ENCODE data around the gene KRT6A. TPM values are rescaled to one million over a fixed set of nuclear protein-coding genes. Genes with fewer than 3 reads are reported as not detected.
A peak's percentile ranks its signal among the peaks of the same experiment; 100 is the strongest.
"Not testable (repeated sequence)": the region's sequence is repeated elsewhere in the genome, so short reads cannot be mapped to it uniquely, and the experiment has no call there.

The KRT6A gene
- total and polyA plus RNA-seq, 5 donors, result not detected

DNA sequence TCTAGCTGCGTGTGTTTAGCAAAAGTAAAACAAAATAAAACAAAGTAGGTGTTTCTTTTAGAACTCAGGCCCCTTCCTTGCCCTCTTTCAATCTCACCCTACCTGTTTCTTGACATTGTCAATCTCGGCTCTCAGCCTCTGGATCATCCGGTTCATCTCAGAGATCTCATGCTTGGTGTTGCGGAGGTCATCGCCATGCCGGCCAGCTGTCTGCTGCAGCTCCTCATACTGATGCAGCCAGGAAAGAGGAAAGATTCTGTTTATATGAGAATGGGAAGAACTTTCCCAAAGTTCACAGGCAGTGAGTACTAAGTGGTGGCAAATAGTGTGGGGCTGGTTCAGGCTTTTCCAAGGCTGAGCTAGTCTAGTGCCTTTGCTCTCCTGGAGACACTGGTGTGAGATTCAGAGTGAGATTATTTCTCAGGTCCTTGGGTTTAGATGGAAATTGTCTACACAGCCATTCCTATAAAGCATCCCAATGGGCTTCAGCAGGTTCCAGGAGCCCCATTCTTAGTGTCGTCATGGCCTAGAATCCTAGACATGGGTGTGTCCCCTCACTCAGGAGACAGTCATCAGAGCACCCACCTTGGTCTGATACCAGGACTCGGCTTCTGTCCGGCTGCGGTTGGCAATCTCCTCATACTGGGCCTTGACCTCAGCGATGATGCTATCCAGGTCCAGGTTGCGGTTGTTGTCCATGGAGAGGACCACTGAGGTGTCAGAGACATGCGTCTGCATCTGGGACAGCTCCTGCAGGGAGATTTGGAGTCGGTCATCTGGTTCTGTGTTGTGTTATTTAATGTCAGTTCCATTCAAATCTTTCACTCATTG lies 24.2 kb upstream of the KRT6A start:
- WGBS, result 89% methylated on average over 14 of the region's 14 CpGs
- Histone ChIP-seq H3K9me3 (ENCODE audit: control insufficient read depth, low read length) (no peaks in the 10 kb centered on the region), H3K4me3 (ENCODE audit: low read length) (no peak overlapping the region), H3K27ac (ENCODE audit: low read length) (no peak overlapping the region), H3K27me3 (ENCODE audit: control insufficient read depth, insufficient read depth) (no peaks in the 10 kb centered on the region), H3K4me1 (ENCODE audit: control insufficient read depth, insufficient read depth, low read length) (no peaks in the 10 kb centered on the region)
- no peak for DNase-seq
- no peak for ATAC-seq
- intact Hi-C loops (cut with DNase I), result no loop called here

GRCh38 chr12:52515927-52516831 lies 23.1 kb upstream of the KRT6A start:
- DNase-seq (no peak), ATAC-seq (no peak)
- no peaks in the 10 kb centered on the region for H3K4me1 ChIP-seq (ENCODE audit: control insufficient read depth, insufficient read depth, low read length)
- H3K27me3 ChIP-seq (ENCODE audit: control insufficient read depth, insufficient read depth), result no peaks in the 10 kb centered on the region
- intact Hi-C loops (cut with DNase I), result no loop called here
- no peak overlapping the region for H3K4me3 ChIP-seq (ENCODE audit: low read length)
- H3K27ac ChIP-seq (ENCODE audit: low read length), result no peak overlapping the region
- 86% methylated on average over 15 of the region's 15 CpGs for WGBS
- H3K9me3 ChIP-seq (ENCODE audit: control insufficient read depth, low read length), result no peaks in the 10 kb centered on the region

DNA sequence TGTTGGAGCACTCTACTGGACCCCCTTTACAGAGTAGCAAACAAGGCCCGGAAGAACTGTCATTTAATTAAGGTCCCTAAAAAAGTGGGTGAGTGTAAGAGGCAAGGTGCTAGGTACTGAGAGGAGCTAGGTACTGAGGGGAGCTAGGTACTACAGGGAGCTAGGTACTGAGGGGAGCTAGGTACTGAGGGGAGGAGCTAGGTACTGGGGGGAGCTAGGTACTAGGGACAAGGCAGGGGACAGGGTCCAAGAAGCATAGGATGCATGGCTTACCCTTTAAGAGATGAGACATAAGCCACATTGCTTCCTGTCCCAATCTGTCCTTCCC lies 22.2 kb upstream of the KRT6A start:
- no peaks in the 10 kb centered on the region for H3K9me3 ChIP-seq (ENCODE audit: control insufficient read depth, low read length)
- DNase-seq (no peak), ATAC-seq (no peak)
- no peaks in the 10 kb centered on the region for H3K4me1 ChIP-seq (ENCODE audit: control insufficient read depth, insufficient read depth, low read length)
- H3K27ac ChIP-seq (ENCODE audit: low read length), result no peak overlapping the region
- intact Hi-C loops (cut with DNase I), result no loop called here
- no peaks in the 10 kb centered on the region for H3K27me3 ChIP-seq (ENCODE audit: control insufficient read depth, insufficient read depth)
- H3K4me3 ChIP-seq (ENCODE audit: low read length), result no peak overlapping the region
- WGBS, result 94% methylated on average over 1 of the region's 1 CpG

GRCh38 chr12:52514471-52515318 lies 21.6 kb upstream of the KRT6A start:
- WGBS, result 88% methylated on average over 14 of the region's 14 CpGs
- Histone ChIP-seq H3K4me1 (ENCODE audit: control insufficient read depth, insufficient read depth, low read length) (no peaks in the 10 kb centered on the region), H3K27ac (ENCODE audit: low read length) (no peak overlapping the region), H3K27me3 (ENCODE audit: control insufficient read depth, insufficient read depth) (no peaks in the 10 kb centered on the region), H3K4me3 (ENCODE audit: low read length) (no peak overlapping the region), H3K9me3 (ENCODE audit: control insufficient read depth, low read length) (no peaks in the 10 kb centered on the region)
- ATAC-seq, result no peak
- DNase-seq, result no peak
- intact Hi-C loops (cut with DNase I), result no loop called here

- no peak for ATAC-seq
- WGBS, result 89% methylated on average over 6 of the region's 6 CpGs
- H3K4me1 ChIP-seq (ENCODE audit: control insufficient read depth, insufficient read depth, low read length), result no peaks in the 10 kb centered on the region
- H3K27ac ChIP-seq (ENCODE audit: low read length), result no peak overlapping the region
- no peak for DNase-seq
- no peak overlapping the region for H3K4me3 ChIP-seq (ENCODE audit: low read length)
- no peaks in the 10 kb centered on the region for H3K9me3 ChIP-seq (ENCODE audit: control insufficient read depth, low read length)
- intact Hi-C loops (cut with DNase I), result no loop called here
- H3K27me3 ChIP-seq (ENCODE audit: control insufficient read depth, insufficient read depth), result no peaks in the 10 kb centered on the region
Measured at GRCh38 chr12:52513736-52514135, 20.7 kb upstream of the KRT6A start.

GRCh38 chr12:52508211-52508610 lies 15.2 kb upstream of the KRT6A start:
- 81% methylated on average over 5 of the region's 5 CpGs for WGBS
- Histone ChIP-seq H3K4me1 (ENCODE audit: control insufficient read depth, insufficient read depth, low read length) (peaks cover 2% of the 10 kb centered on the region), H3K4me3 (ENCODE audit: low read length) (no peak overlapping the region), H3K27ac (ENCODE audit: low read length) (no peak overlapping the region), H3K27me3 (ENCODE audit: control insufficient read depth, insufficient read depth) (no peaks in the 10 kb centered on the region), H3K9me3 (ENCODE audit: control insufficient read depth, low read length) (no peaks in the 10 kb centered on the region)
- ATAC-seq (no peak), DNase-seq (no peak)
- intact Hi-C loops (cut with DNase I), result loop anchor here in 3 of 4 donors (10.0 kb wide), 1 partner anchor 133 kb away; no protein-coding TSS in a partner anchor

DNA sequence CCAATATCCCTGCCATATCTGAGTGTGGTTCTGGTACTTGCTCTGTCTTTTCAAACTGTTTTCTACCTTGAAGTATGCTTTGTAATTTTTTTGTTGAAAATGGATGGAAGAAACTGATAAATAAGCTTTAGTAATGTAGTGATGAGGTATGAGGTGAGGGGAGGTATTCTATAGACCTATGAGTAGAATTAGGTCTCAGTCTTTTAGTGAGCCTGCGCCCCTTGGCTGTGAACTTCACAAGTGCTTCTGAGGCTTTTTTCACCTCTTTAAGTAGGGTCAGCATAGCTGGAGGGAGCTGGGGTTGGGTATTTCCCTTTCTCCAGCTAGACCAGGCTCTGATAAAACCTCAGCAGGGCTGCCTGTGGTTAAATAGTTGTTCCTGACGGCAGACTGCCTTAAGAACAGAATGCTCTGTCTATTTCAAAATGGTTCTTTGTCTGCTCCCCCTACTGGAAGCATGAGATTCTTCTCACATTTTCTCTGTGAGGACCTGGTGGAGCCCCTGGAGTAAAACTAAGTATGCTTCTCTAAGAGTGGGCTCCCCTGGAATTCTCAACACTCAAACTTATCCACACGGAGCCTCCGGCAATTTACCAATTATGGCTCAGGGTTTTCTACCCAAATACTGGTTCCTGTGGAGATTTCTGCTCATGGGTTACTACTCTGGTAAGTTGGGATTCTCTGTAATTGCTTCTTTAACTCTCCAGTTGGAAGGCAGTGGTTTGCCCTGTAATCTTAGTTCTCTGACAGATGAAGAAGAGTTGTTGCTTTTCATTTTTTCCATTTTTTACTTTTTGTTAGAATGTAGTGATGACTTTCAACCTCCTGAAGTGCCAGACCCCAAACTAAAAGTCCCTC lies 14.0 kb upstream of the KRT6A start:
- peak; percentile 55 to 75 for ATAC-seq
- no peak for DNase-seq
- Histone ChIP-seq H3K27me3 (ENCODE audit: control insufficient read depth, insufficient read depth) (no peaks in the 10 kb centered on the region), H3K4me1 (ENCODE audit: control insufficient read depth, insufficient read depth, low read length) (peaks cover 2% of the 10 kb centered on the region), H3K9me3 (ENCODE audit: control insufficient read depth, low read length) (no peaks in the 10 kb centered on the region), H3K27ac (ENCODE audit: low read length) (no peak overlapping the region), H3K4me3 (ENCODE audit: low read length) (no peak overlapping the region)
- intact Hi-C loops (cut with DNase I), result loop anchor here in 3 of 4 donors (10.0 kb wide), 1 partner anchor 132 kb away; no protein-coding TSS in a partner anchor
- WGBS, result 35% methylated on average over 4 of the region's 4 CpGs

GRCh38 chr12:52502877-52503276 lies 9.8 kb upstream of the KRT6A start:
- no peak overlapping the region for H3K27ac ChIP-seq (ENCODE audit: low read length)
- ATAC-seq, result no peak
- no peak for DNase-seq
- H3K27me3 ChIP-seq (ENCODE audit: control insufficient read depth, insufficient read depth), result no peaks in the 10 kb centered on the region
- 89% methylated on average over 1 of the region's 1 CpG for WGBS
- H3K4me3 ChIP-seq (ENCODE audit: low read length), result no peak overlapping the region
- intact Hi-C loops (cut with DNase I), result loop anchor here in 3 of 4 donors (10.0 kb wide), 1 partner anchor 128 kb away; no protein-coding TSS in a partner anchor
- peaks cover 2% of the 10 kb centered on the region for H3K4me1 ChIP-seq (ENCODE audit: control insufficient read depth, insufficient read depth, low read length)
- H3K9me3 ChIP-seq (ENCODE audit: control insufficient read depth, low read length), result no peaks in the 10 kb centered on the region

- ATAC-seq (no peak), DNase-seq (no peak)
- intact Hi-C loops (cut with DNase I), result loop anchor here in 3 of 4 donors (10.0 kb wide), 1 partner anchor 127 kb away; no protein-coding TSS in a partner anchor
- H3K27me3 ChIP-seq (ENCODE audit: control insufficient read depth, insufficient read depth), result no peaks in the 10 kb centered on the region
- H3K4me3 ChIP-seq (ENCODE audit: low read length), result no peak overlapping the region
- no peak overlapping the region for H3K27ac ChIP-seq (ENCODE audit: low read length)
- 90% methylated on average over 7 of the region's 7 CpGs for WGBS
- no peaks in the 10 kb centered on the region for H3K4me1 ChIP-seq (ENCODE audit: control insufficient read depth, insufficient read depth, low read length)
- no peaks in the 10 kb centered on the region for H3K9me3 ChIP-seq (ENCODE audit: control insufficient read depth, low read length)
Measured at GRCh38 chr12:52501490-52501889, 8.4 kb upstream of the KRT6A start.

DNA sequence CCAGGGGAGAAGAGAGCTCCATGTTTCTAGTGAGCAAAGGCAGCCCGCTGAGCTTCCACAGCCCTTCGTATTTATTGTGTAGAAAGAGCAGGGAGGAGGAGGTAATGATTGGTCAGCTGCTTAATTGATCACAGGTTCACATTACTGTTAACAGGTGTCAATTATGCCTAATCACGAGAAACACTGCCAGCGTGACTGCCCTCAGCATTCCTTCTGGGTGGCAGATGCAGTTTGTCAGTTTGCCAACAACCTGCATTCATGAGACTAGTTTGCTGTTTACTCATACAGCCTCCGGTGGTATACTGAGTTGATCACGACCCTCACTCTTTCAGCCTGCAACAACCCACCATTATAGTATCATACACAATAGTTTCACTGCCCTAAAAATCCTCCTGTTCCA lies 7.5 kb upstream of the KRT6A start:
- H3K4me3 ChIP-seq (ENCODE audit: low read length); H3K9me3 ChIP-seq (ENCODE audit: control insufficient read depth, low read length); H3K4me1 ChIP-seq (ENCODE audit: control insufficient read depth, insufficient read depth, low read length); ATAC-seq; H3K27ac ChIP-seq (ENCODE audit: low read length); H3K27me3 ChIP-seq (ENCODE audit: control insufficient read depth, insufficient read depth); DNase-seq: not testable (repeated sequence)
- 83% methylated on average over 6 of the region's 6 CpGs for WGBS
- intact Hi-C loops (cut with DNase I), result loop anchor here in 3 of 4 donors (10.0 kb wide), 1 partner anchor 126 kb away; no protein-coding TSS in a partner anchor
